Ectodermal cell (in vitro differentiated cells): ENCODE results near the gene GARRE1.
"Not testable (repeated sequence)": the region's sequence is repeated elsewhere in the genome, so short reads cannot be mapped to it uniquely, and the experiment has no call there.

ENCODE experiments used
- H3K27ac ChIP-seq: 2 replicates; pipeline ENCODE4 v1.7.0; 2013; ENCODE audit warnings: mild to moderate bottlenecking, low read depth, low read length; ENCODE audit not compliant: insufficient read depth, poor library complexity, severe bottlenecking
- H3K27me3 ChIP-seq: 2 replicates; pipeline ENCODE4 v1.7.0; 2013; ENCODE audit warnings: mild to moderate bottlenecking, low read length; ENCODE audit not compliant: insufficient read depth, control insufficient read depth, poor library complexity, severe bottlenecking
- H3K36me3 ChIP-seq: one replicate; pipeline ENCODE4 v1.7.0; 2013; ENCODE audit warnings: low read length; ENCODE audit not compliant: control insufficient read depth, insufficient read depth
- H3K4me1 ChIP-seq: one replicate; pipeline ENCODE4 v1.7.0; 2013; ENCODE audit warnings: low read length; ENCODE audit not compliant: control insufficient read depth, insufficient read depth
- H3K4me3 ChIP-seq: 2 replicates; pipeline ENCODE4 v1.7.0; 2013; ENCODE audit warnings: low read depth, low read length, control low read depth; ENCODE audit not compliant: insufficient read depth
- H3K9me3 ChIP-seq: 2 replicates; pipeline ENCODE4 v1.7.0; 2013; ENCODE audit warnings: mild to moderate bottlenecking, low read length, moderate library complexity; ENCODE audit not compliant: control insufficient read depth
- WGBS, 2 experiments: methylation state at CpG; one replicate each; pipeline ENCODE4 v1.1.7; 2013; ENCODE audit warnings: missing lambda C conversion rate in 2 of 2; 5-methylcytosine and 5-hydroxymethylcytosine counted together

Gene GARRE1

DNA sequence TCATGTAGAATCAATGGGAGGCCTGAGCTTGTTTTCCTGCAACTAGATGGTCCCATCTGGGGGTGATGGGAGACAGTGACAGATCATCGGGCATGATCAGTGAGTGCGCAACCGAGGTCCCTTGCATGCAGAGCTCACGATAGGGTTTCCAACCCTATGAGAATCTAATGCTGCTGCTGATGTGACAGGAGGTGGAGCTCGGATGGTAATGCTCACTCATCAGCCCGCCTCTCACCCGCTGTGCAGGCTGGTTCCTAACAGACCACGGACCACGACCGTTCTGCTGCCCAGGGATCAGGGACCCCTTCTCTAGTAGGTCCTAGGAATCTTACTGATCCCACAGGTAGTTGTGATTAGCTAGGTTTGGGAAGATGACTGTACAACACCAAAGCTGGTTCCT lies 23.5 kb upstream of the GARRE1 start:
- Histone ChIP-seq H3K27me3 (no peaks in the 10 kb centered on the region), H3K4me1 (no peaks in the 10 kb centered on the region), H3K9me3 (no peaks in the 10 kb centered on the region), H3K36me3 (peaks cover 20% of the 10 kb centered on the region), H3K4me3 (no peak overlapping the region), H3K27ac (no peak overlapping the region)
- 84 to 86% methylated on average over 10 of the region's 10 CpGs for WGBS, 2 experiments

DNA sequence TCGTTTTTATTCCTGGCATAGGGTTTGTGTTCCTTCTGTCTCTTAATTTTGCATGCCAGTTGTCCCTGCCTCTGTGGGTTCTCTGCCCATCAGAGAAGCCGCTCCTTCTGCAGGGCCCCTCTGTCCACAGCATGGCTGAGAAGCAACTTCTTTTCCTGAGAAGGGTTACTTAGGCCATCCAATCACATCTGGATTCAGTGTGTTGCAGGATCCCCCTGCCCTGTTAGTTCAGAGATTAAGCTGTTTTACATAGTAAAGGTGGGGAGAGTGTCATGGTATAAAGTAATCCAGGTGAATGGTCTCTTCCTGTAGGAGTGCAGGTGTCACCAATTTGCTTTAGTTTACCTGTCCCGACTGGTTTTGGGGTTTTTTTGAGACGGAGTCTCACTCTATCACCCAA lies 22.9 kb upstream of the GARRE1 start:
- peaks cover 20% of the 10 kb centered on the region for H3K36me3 ChIP-seq
- no peak overlapping the region for H3K27ac ChIP-seq
- H3K27me3 ChIP-seq, result no peaks in the 10 kb centered on the region
- WGBS, 2 experiments, result 92 to 94% methylated on average over 4 of the region's 4 CpGs
- H3K9me3 ChIP-seq, result no peaks in the 10 kb centered on the region
- H3K4me3 ChIP-seq, result no peak overlapping the region
- H3K4me1 ChIP-seq, result no peaks in the 10 kb centered on the region

DNA sequence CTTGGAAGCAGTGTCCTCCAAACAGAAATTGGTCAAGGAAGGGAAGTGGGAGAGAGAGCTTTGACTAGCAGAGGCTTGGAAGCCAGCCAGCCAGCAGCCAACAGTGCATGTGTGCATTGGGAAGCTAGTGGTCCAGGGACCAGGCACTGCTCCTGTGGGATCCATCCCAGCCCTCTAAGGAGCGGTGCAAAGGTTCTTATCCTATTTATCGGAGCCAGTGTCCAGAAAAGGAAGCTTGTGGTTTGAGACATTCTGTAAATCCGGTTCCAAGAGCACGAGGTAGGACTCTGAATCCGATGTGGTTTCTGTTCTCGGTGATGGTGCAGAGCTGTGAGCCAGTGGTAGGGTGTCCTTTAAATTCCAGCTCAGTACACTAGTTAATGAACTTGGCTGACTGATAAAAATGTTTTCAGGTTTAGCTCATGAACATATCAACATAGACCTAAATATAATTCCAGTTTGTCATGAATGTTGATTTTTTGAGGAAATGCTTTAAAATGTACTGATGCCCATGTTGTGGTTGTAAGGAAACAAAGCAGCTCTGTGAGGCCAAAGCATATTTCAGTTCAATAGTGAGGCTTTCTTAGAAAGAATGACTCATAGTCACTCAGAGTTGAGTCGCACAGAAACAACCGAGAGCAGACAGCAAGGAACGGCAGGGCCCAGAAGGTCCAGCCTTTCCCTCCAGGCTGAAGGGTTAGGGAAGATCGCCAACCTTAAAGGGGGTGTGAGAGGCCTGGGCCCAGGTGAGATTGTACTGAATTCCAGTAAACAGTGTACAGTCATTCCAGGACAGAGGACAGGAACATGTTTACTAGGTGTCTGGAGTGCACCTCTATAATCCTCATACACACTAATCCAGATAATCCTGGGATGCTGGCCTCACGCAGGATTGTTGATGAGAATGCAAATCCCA lies 21.5 kb upstream of the GARRE1 start:
- no peak overlapping the region for H3K4me3 ChIP-seq
- no peak overlapping the region for H3K27ac ChIP-seq
- WGBS, 2 experiments, result 83 to 85% methylated on average over 11 of the region's 11 CpGs

DNA sequence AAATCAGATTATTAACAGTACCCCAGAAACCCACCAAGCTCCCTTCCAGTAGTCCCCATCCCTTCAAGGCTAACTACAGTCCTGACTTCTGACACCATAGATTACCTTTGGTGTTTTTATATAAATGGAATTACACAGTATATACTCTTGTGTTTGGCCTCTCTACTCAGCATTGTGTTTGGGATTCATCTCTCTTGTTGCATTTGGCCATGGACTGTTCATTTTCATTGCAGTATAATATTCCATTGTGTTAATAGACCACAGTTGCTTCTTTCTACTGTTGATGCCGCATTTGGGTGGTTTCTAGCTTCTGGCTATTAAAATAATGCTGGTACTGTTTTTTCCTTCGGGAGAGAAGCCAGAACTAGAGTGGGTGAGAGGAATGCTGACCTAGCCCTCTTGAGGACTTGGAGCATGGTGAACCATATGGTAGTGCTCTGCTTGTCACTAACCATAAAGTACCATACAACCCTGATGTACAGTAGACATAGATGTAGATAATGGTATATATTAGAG lies 18.9 kb upstream of the GARRE1 start:
- no peaks in the 10 kb centered on the region for H3K4me1 ChIP-seq
- H3K36me3 ChIP-seq, result no peaks in the 10 kb centered on the region
- no peaks in the 10 kb centered on the region for H3K27me3 ChIP-seq
- no peaks in the 10 kb centered on the region for H3K9me3 ChIP-seq
- 94 to 96% methylated on average over 2 of the region's 2 CpGs for WGBS, 2 experiments
- H3K4me3 ChIP-seq, result no peak overlapping the region
- H3K27ac ChIP-seq, result no peak overlapping the region

More for the DNA sequence above, 21.5 kb upstream of the GARRE1 start:
- H3K9me3 ChIP-seq, result no peaks in the 10 kb centered on the region
- peaks cover 10% of the 10 kb centered on the region for H3K36me3 ChIP-seq
- H3K27me3 ChIP-seq, result no peaks in the 10 kb centered on the region
- H3K4me1 ChIP-seq, result no peaks in the 10 kb centered on the region

DNA sequence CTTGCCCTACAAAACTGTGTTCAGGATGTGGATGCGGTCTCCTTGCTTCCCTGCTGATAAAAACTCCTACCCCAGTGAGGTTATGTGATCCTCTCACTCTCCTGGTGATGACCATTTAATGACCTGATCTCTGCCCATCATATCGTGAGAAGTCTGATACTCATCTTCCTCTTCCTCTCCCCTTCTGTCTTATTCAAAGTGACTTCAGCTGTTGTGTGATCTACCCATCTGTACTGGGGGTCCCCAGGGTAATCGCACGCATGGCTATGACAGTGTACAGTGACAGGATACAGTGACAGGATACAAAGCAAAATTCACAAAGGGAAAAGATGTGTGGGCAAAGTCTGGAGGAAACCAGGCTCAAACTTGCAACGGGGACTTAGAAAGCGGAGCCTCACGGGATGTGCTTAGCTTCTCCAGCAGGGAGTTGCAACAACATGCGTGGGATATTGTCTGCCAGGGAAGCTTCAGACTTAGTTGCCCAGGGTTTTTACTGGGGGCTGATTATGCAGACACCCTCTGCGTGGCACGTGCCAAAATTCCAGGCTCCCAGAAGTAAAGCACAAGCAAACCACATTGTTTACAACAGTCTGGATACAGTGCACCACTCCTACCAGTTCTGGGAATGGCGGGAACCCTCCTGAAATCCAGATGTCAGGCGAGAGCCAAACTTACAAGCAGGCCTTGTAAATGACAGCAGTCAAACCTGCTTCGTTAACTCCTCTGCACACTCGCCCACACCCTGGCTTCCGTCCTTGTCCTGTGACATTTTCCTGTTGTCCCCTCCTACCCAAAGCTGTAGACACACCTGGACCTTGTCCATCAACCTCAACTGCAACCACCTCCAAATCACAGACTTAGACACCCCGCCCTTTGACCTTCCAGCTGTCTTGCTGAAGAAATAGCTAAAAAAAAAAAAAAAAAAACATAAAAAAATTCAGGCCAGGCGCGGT lies 18.0 kb upstream of the GARRE1 start:
- H3K36me3 ChIP-seq, result no peaks in the 10 kb centered on the region
- H3K4me1 ChIP-seq, result no peaks in the 10 kb centered on the region
- no peak overlapping the region for H3K4me3 ChIP-seq
- WGBS, 2 experiments, result 84 to 89% methylated on average over 18 of the region's 18 CpGs
- H3K27ac ChIP-seq, result no peak overlapping the region
- no peaks in the 10 kb centered on the region for H3K9me3 ChIP-seq
- H3K27me3 ChIP-seq, result no peaks in the 10 kb centered on the region

DNA sequence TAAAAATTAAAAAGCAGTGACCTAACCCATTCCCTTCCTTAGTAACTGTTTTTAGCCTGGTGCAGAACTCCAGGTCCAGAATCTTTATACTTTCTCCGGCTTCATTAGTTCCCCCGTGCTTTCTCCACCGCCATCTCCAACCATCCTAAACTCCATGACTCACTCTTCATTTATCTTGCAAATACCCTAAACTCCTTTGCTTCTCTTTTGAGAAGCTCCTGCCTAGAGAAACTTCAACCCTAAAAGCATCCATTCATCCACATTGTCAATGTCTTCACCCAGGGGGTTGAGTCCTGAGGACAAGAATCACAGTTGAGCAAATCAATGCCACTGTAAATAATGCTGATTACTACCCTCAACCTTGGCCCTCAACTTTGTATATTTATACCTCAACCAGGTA lies 17.1 kb upstream of the GARRE1 start:
- Histone ChIP-seq H3K4me3 (no peak overlapping the region), H3K9me3 (no peaks in the 10 kb centered on the region), H3K27me3 (no peaks in the 10 kb centered on the region), H3K4me1 (no peaks in the 10 kb centered on the region), H3K27ac (no peak overlapping the region), H3K36me3 (no peaks in the 10 kb centered on the region)
- 45 to 56% methylated on average over 3 of the region's 3 CpGs for WGBS, 2 experiments

DNA sequence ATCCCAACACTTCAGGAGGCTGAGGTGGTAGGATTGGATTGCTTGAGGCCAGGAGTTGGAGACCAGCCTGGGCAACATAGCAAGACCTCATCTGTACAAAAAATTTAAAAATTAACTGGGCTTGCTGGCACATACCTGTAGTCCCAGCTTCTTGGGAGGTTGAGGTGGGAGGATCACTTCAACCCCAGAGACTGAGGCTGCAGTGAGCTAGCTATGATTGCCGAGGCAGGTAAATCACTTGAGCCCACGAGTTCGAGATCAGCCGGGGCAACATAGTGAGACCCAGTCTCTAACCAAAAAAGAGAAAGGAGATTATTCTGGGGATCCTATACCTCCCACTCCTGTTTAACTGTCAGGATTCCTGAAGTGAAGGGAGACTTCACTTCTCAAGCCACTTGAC lies 16.4 kb upstream of the GARRE1 start:
- 95 to 97% methylated on average over 4 of the region's 4 CpGs for WGBS, 2 experiments
- Histone ChIP-seq H3K36me3 (no peaks in the 10 kb centered on the region), H3K4me1 (no peaks in the 10 kb centered on the region), H3K27ac (no peak overlapping the region), H3K27me3 (no peaks in the 10 kb centered on the region), H3K4me3 (no peak overlapping the region), H3K9me3 (no peaks in the 10 kb centered on the region)

DNA sequence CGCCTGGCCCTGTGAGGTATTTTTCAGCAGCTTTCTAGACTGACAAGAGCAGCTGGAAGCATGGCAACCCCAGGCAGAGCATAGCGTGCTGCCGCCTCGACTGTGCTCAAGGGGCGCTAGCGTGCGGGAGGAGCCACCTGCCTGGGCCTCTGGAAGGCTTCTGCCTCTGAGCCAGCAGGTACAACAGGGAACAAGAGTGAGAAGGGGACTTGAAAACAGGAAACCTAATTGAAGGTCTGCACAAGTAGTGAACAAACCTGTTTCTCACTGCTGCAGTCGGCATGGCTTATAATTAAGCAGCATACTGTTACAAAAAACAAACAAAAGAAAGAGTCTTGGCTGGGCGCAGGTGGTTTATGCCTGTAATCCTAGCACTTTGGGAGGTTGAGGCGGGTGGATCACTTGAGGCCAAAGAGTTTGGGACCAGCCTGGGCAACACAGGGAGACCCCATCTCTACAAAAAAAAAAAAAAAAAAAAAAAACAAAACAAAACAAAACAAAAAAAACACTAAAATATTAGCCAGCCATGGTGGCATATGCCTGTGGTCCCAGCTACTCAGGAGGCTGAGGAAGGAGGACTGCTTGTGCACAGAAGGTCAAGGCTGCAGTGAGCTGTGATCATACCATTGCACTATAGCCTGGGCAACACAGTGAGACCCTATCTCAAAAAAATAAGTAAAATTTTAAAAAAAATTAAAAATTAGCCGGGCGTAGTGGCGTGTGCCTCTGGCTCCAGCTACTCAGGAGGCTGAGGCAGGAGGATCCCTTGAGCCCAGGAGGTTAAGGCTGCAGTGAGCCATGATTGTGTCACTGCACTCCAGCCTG lies 12.6 kb upstream of the GARRE1 start:
- Histone ChIP-seq H3K36me3 (no peaks in the 10 kb centered on the region), H3K4me3 (no peak overlapping the region), H3K9me3 (no peaks in the 10 kb centered on the region), H3K27me3 (no peaks in the 10 kb centered on the region), H3K27ac (no peak overlapping the region), H3K4me1 (no peaks in the 10 kb centered on the region)
- 57 to 60% methylated on average over 13 of the region's 13 CpGs for WGBS, 2 experiments

DNA sequence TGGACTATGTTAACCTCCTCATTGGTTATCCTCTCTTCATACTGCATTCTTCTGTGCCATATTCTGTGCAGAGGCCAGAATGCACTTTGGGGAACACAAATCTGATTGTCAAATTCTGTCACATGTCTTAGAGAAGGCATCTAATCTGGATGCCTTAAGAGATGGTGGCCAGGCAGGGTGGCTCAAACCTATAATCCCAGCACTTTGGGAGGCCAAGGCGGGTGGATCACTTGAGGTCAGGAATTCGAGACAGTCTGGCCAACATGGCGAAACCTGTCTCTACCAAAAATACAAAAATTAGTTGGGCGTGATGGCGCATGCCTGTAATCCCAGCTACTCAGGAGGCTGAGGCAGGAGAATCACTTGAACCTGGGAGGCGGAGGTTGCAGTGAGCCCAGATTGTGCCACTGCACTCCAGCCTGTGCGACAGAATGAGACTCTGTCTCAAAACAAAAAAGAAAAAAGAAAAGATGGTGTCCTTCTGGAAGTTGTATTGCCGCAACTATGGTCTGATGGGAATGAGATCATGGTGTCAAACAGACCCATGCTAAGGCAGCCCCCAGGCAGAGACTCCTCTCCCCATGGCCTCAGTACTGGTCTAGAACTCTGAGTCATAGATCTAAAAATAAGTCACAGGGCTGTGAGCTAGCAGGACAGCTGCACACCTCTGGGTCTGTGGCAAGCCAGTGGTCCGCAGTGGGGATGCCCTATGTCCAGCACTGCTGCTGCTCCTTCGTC lies 11.0 kb upstream of the GARRE1 start:
- H3K27ac ChIP-seq, result not testable (repeated sequence)

More for the DNA sequence above, 11.0 kb upstream of the GARRE1 start:
- not testable (repeated sequence) for H3K4me1 ChIP-seq, H3K36me3 ChIP-seq, H3K4me3 ChIP-seq, H3K9me3 ChIP-seq, H3K27me3 ChIP-seq
- 93 to 94% methylated on average over 10 of the region's 10 CpGs for WGBS, 2 experiments
